Adrenal gland (tissue), 5 donors: Measurements from ENCODE around the gene RPS25.

Experiments
- CTCF ChIP-seq, 6 experiments: fragments of 450-650 bp in 4 of 6; fragments of 200-600 bp in 2 of 6; sonication (generic) in 1 of 6; IDR thresholded peaks; 1 replicate in 5 of 6; 2 replicates in 1 of 6; pipeline versions ENCODE4 v1.5.1 to v1.8.0; 2016 to 2021; ENCODE audit warnings: antibody characterized with exemption in 6 of 6, mild to moderate bottlenecking in 2 of 6, moderate library complexity in 1 of 6
- POLR2A ChIP-seq, 2 donors: fragments of 450-650 bp; IDR thresholded peaks; one replicate each; pipeline ENCODE4 v1.6.1; 2017; ENCODE audit warnings: antibody characterized with exemption in 2 of 2, mild to moderate bottlenecking in 2 of 2, moderate library complexity in 1 of 2
- donor health status: DM: no; HTN: no; CAD: no.

GRCh38 chr11:118975771-118976709 is 42.1 kb downstream of the RPS25 start:
- TF ChIP-seq POLR2A (IDR thresholded peaks at IDR 0.05), result no peak
- TF ChIP-seq CTCF (IDR thresholded peaks at IDR 0.05), result no peak
